ENCODE data around the gene SKAP1.

GRCh38 chr17:48472411-48473281 is 42.6 kb upstream of the SKAP1 start:
- TF ChIP-seq CTCF (IDR thresholded peaks at IDR 0.05) (no peak), POLR2A (IDR thresholded peaks at IDR 0.05) (no peak)
